22Rv1 (cell line): ENCODE results near the gene TMEM9.

Source experiments
- H3K27ac ChIP-seq: fragments of 450-650 bp; 2 replicates; pipeline ENCODE4 v1.5.1; 2017
- ZFX ChIP-seq: fragments of 450-650 bp; IDR thresholded peaks from 2 replicates; pipeline ENCODE4 v1.6.1; 2017; ENCODE audit warnings: antibody characterized with exemption, borderline replicate concordance
- TF ChIP-seq, protein P1 (sequence below): fragments of 450-650 bp; IDR thresholded peaks from 2 replicates; pipeline ENCODE4 v1.5.1; 2017; ENCODE audit warnings: mild to moderate bottlenecking

TMEM9 gene

DNA sequence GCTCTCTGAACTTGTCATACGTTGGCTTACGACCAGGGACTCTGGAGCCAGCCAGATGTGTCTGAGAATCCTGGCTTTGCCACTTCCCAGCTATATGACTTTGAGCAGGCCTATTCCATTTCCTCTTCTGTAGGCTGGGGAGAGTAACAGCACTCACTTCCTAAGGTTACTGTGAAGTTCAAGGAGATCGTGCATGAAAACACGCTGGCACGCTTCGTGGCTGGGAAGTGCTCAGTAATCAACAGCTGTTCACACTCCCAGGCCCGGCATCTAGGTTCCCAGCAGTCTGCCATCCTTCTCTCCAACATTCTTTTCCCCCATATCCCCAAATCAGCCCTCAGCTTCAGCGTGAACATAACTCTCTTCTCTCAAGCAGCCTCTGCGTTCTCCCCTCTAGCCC, 29.3 kb downstream of the TMEM9 start:
- TF ChIP-seq, protein P1, sequence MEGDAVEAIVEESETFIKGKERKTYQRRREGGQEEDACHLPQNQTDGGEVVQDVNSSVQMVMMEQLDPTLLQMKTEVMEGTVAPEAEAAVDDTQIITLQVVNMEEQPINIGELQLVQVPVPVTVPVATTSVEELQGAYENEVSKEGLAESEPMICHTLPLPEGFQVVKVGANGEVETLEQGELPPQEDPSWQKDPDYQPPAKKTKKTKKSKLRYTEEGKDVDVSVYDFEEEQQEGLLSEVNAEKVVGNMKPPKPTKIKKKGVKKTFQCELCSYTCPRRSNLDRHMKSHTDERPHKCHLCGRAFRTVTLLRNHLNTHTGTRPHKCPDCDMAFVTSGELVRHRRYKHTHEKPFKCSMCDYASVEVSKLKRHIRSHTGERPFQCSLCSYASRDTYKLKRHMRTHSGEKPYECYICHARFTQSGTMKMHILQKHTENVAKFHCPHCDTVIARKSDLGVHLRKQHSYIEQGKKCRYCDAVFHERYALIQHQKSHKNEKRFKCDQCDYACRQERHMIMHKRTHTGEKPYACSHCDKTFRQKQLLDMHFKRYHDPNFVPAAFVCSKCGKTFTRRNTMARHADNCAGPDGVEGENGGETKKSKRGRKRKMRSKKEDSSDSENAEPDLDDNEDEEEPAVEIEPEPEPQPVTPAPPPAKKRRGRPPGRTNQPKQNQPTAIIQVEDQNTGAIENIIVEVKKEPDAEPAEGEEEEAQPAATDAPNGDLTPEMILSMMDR = no peak
- no peak overlapping the region for H3K27ac ChIP-seq

DNA sequence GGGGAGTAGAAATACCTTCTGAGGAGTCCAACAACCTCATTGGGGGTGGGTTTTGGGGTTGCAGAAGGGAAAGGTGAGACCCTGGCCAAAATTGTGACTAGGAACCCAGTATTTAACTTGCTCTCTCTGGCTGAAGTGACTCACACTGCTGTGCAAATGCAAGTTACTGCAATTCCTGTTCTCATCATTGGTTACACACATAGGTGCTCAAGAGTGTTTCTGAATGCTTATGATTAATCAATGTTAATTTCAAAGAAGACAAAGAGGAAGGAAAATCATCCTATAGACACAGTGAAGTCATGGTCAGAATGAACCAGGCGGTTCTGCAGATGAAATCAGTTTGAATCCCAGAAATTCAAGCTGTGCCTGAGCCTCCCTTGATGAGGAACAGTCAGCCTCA, 30.4 kb downstream of the TMEM9 start:
- H3K27ac ChIP-seq = no peak overlapping the region
- no peak for TF ChIP-seq ZFX
- TF ChIP-seq, protein P1 = no peak

DNA sequence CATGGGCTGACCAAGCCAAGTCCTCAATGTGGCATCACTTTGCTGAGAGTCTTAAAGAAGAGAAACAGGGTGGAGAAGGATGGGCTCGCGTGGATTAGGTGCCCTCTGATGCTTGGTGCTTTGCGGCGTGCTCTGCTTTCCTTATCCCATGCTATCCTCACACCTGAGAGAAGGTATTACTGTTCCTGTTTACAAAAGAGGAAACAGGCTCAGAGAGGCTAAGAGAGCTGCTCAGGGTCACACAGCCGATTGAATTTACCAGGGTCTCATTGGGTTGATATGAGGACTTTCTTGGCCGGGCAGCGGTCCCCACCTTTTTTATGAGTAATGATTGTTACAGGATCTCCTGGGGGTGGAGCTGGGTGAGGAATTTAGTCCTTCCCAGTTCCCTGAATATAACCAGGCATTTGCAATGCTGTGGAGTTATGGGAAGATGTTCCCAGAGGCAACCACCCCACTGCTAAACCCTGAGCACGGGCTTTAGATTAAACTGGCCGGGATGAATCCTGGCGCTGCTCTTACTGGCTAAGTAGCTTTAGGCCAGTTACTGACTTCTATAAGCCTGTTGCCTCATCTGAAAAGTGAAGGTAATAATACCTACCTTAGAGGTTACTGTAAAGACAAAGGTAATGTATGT, 31.8 kb downstream of the TMEM9 start:
- H3K27ac ChIP-seq = no peak overlapping the region

DNA sequence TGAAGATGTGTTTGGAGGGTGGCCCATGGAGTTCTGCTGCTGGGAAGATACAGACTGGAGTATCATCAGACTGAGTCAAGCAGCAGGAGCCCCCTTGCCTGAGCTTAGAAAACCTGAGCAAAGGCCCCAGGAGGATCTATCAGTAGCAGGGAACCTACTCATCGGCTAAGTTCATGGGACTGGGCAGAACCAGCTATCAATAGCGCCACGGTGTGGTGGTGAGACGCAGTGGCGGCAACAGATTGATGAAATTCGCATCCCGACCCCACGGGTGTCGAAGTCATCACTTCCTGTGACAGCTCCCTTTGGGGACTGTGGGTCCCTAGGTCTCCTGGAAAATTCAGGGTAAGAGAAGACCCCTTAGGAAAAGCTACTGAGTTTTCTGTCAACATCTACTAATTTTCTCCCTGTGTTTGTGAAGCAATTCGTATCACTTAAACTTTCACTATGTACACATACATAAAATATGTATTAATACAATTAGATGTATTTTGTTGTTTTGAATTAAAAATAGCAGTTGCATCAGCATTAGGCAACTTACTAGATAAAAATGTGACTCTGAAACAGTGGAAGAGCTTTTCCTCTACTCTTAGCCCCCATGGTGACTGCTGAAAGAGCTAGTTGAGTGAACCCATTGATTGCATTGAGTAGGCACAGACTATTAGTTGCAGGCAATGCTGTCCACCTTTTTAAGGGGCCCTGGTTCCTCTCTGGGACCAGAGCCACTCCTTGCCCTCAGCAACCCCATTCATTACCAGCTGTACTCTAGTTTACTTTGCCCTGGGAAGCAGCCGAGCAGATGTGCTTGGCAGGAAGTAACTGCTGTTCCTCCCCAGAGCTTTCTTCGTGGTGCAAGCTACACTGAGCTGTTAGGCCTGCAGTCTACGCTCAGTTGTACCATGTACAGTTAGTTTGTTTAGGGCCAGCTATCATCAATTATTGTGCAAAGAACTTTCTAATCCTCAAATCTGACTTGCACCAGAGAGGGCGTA, 34.8 kb downstream of the TMEM9 start:
- no peak for TF ChIP-seq ZFX
- TF ChIP-seq, protein P1 = peak; percentile 98
- H3K27ac ChIP-seq = no peak overlapping the region

More for the DNA sequence above, 31.8 kb downstream of the TMEM9 start:
- TF ChIP-seq, protein P1 = no peak
- no peak for TF ChIP-seq ZFX

DNA sequence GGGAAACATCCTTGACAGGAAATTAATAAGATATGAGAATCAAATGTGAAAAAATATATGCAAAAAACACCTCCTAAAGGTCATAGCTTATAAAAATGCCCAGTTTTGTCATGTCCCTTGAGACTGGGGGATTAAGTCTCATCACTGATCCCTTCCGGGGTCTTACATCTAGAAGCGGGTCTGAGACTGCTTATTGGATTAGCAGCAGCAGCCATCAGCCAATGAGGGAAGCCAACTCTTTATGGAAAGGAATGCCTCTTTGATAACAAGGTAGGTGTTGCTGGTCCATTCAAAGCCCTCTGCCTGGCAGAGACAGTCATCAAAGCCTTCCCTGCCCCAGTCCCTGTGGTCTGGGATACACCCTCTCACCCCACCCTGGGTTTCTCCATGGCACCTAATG, 38.2 kb downstream of the TMEM9 start:
- no peak overlapping the region for H3K27ac ChIP-seq
- TF ChIP-seq, protein P1 = no peak
- no peak for TF ChIP-seq ZFX

DNA sequence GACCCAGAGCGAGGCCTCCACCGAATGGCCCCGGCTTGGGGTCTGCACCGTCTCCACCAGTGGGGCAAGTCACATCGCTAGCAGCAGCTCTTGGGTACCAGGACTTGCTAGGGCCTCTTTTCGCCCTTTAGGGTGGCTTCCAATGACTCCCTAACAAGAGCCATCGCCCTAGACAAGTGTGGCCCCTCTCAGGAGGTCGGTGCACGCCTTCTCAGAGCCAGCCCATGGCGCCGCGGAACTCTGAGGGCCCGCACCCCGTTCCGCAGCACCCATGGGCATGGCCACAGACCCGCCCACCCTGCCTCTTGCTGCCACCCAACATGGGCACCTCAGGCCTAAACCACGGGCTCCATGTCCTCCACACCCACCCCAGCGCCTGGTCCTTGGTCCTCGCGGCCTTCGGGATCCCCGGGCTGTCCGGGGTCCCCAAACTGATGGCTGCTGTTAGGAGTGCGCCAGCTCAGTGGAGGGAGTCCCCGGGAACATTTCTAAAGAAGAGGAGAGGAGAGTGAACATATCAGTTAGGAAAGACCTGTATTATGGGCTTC, 38.8 kb downstream of the TMEM9 start:
- TF ChIP-seq, protein P1 = no peak
- no peak for TF ChIP-seq ZFX
- H3K27ac ChIP-seq = no peak overlapping the region
